ENCODE measurements around the gene KRT13. TPM values are rescaled to one million over a fixed set of nuclear protein-coding genes. Genes with fewer than 3 reads are reported as not detected.

The KRT13 gene
- total RNA-seq, 1 experiment from 2014 or later: 1.4 TPM

- Histone ChIP-seq H3K4me3 (ENCODE audit: low read length) (no peak overlapping the region), H2AFZ (ENCODE audit: low read length) (no peak overlapping the region), H3K79me2 (ENCODE audit: low read length) (no peaks in the 10 kb centered on the region), H3K27ac (ENCODE audit: low read length) (no peak overlapping the region), H3K9me2 (replicated peaks; ENCODE audit: low read length) (no peaks in the 10 kb centered on the region), H3K4me2 (ENCODE audit: low read length) (no peak overlapping the region), H3K36me3 (ENCODE audit: low read depth, low read length) (no peaks in the 10 kb centered on the region), H3K9ac (ENCODE audit: low read length) (no peak overlapping the region), H3K9me3 (ENCODE audit: low read length) (no peaks in the 10 kb centered on the region), H4K20me1 (ENCODE audit: low read length) (no peaks in the 10 kb centered on the region), H3K4me1 (ENCODE audit: insufficient read depth, low read length) (peaks cover 15% of the 10 kb centered on the region), H3K27me3 (ENCODE audit: low read length) (no peaks in the 10 kb centered on the region), H3F3A (ENCODE audit: low read length, unreplicated experiment) (no peaks in the 10 kb centered on the region)
- no TSS peak for BruUV-seq (replicated peaks)
- CTCF ChIA-PET: no interaction called here
- intact Hi-C loops (cut with micrococcal nuclease): loop anchor here (10.0 kb wide), 1 partner anchor 168 kb away; no protein-coding TSS in a partner anchor
- DNase-seq (no peak), ATAC-seq (no peak)
- no peak for TF ChIP-seq EZH2 (IDR thresholded peaks at IDR 0.05; ENCODE audit: low read length, unreplicated experiment)
- TF ChIP-seq CTCF (conservative IDR thresholded peaks at IDR 0.05; ENCODE audit: low read depth, low read length): no peak
- no peak for TF ChIP-seq EZH2phosphoT487 (IDR thresholded peaks at IDR 0.05; ENCODE audit: borderline replicate concordance, low read length)
- POLR2A ChIA-PET (ENCODE audit: unreplicated experiment): no interaction called here
These were observed 12.6 kb downstream of the KRT13 start for GRCh38 chr17:41492771-41493170.

- Histone ChIP-seq H3F3A (ENCODE audit: low read length, unreplicated experiment) (no peaks in the 10 kb centered on the region), H3K27me3 (ENCODE audit: low read length) (no peaks in the 10 kb centered on the region), H3K36me3 (ENCODE audit: low read depth, low read length) (no peaks in the 10 kb centered on the region), H3K9me2 (replicated peaks; ENCODE audit: low read length) (no peaks in the 10 kb centered on the region), H3K4me1 (ENCODE audit: insufficient read depth, low read length) (peaks cover 14% of the 10 kb centered on the region), H3K9ac (ENCODE audit: low read length) (no peak overlapping the region), H3K4me2 (ENCODE audit: low read length) (no peak overlapping the region), H3K4me3 (ENCODE audit: low read length) (no peak overlapping the region), H4K20me1 (ENCODE audit: low read length) (no peaks in the 10 kb centered on the region), H3K79me2 (ENCODE audit: low read length) (no peaks in the 10 kb centered on the region), H3K27ac (ENCODE audit: low read length) (no peak overlapping the region), H2AFZ (ENCODE audit: low read length) (no peak overlapping the region), H3K9me3 (ENCODE audit: low read length) (no peaks in the 10 kb centered on the region)
- intact Hi-C loops (cut with micrococcal nuclease): loop anchor here (10.0 kb wide), 1 partner anchor 168 kb away; no protein-coding TSS in a partner anchor
- no peak for ATAC-seq
- no peak for DNase-seq
- no peak for TF ChIP-seq CTCF (conservative IDR thresholded peaks at IDR 0.05; ENCODE audit: low read depth, low read length)
- no peak for TF ChIP-seq EZH2 (IDR thresholded peaks at IDR 0.05; ENCODE audit: low read length, unreplicated experiment)
- TF ChIP-seq EZH2phosphoT487 (IDR thresholded peaks at IDR 0.05; ENCODE audit: borderline replicate concordance, low read length): no peak
- BruUV-seq (replicated peaks): no TSS peak
- ChIA-PET CTCF (no interaction called here), POLR2A (ENCODE audit: unreplicated experiment) (no interaction called here)
These were observed 13.1 kb downstream of the KRT13 start for GRCh38 chr17:41492351-41492750.

- H3K9me3 ChIP-seq (ENCODE audit: low read length): no peaks in the 10 kb centered on the region
- TF ChIP-seq CTCF (conservative IDR thresholded peaks at IDR 0.05; ENCODE audit: low read depth, low read length): no peak
- no peak for TF ChIP-seq EZH2 (IDR thresholded peaks at IDR 0.05; ENCODE audit: low read length, unreplicated experiment)
- TF ChIP-seq EZH2phosphoT487 (IDR thresholded peaks at IDR 0.05; ENCODE audit: borderline replicate concordance, low read length): no peak
- no peaks in the 10 kb centered on the region for H3K36me3 ChIP-seq (ENCODE audit: low read depth, low read length)
- DNase-seq (no peak), ATAC-seq (no peak)
- no peaks in the 10 kb centered on the region for H4K20me1 ChIP-seq (ENCODE audit: low read length)
- no peaks in the 10 kb centered on the region for H3K79me2 ChIP-seq (ENCODE audit: low read length)
- no peaks in the 10 kb centered on the region for H3K27me3 ChIP-seq (ENCODE audit: low read length)
- no peak overlapping the region for H3K9ac ChIP-seq (ENCODE audit: low read length)
- POLR2A ChIA-PET (ENCODE audit: unreplicated experiment): no interaction called here
- CTCF ChIA-PET: no interaction called here
- H3K9me2 ChIP-seq (replicated peaks; ENCODE audit: low read length): no peaks in the 10 kb centered on the region
- H2AFZ ChIP-seq (ENCODE audit: low read length): no peak overlapping the region
- intact Hi-C loops (cut with micrococcal nuclease): loop anchor here (10.0 kb wide), 1 partner anchor 167 kb away; no protein-coding TSS in a partner anchor
- H3K4me1 ChIP-seq (ENCODE audit: insufficient read depth, low read length): peaks cover 8% of the 10 kb centered on the region
- no peak overlapping the region for H3K4me2 ChIP-seq (ENCODE audit: low read length)
- H3K4me3 ChIP-seq (ENCODE audit: low read length): no peak overlapping the region
- no peak overlapping the region for H3K27ac ChIP-seq (ENCODE audit: low read length)
- H3F3A ChIP-seq (ENCODE audit: low read length, unreplicated experiment): no peaks in the 10 kb centered on the region
- BruUV-seq (replicated peaks): no TSS peak
These were observed 13.9 kb downstream of the KRT13 start for GRCh38 chr17:41491476-41491875.

Data from PC-3 (cell line).